Fibroblast of skin of right quadriceps (primary cell): Measurements from ENCODE around the gene PTGES3L.

ENCODE experiments used
- DNase-seq: peaks from one replicate; pipeline ENCODE4 v3.0.0-alpha.2; 2013

PTGES3L gene

GRCh38 chr17:42979511-42980273 is at the start of gene PTGES3L:
Gene PTGES3L (minus strand): TSS chr17:42980080. CDS start chr17:42980053, 27 bp downstream.
- peak; percentile 64 for DNase-seq

DNA sequence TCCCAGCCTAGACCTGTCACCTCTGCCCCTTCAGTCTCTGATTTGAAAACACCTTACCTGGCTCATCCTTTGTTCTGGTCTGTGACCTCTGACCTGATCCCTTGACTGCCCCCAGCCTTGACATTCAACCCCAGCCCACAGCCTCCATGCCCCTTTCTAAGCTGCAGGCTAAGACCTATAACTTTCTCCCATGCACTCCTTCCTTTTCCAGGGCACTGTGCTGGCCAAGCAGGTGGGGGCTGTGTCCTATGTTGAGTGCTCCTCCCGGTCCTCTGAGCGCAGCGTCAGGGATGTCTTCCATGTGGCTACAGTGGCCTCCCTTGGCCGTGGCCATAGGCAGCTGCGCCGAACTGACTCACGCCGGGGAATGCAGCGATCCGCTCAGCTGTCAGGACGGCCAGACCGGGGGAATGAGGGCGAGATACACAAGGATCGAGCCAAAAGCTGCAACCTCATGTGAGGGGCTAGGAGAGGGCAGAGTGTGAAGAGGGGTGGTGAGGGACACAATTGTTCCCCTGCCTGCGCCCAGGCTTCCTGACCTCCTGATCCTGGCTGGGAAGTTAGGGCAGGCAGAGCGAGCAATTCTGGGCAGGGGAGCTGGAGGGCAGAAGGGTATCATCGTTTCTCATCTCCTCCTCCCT is 48.5 kb upstream of the PTGES3L start:
- DNase-seq: no peak

DNA sequence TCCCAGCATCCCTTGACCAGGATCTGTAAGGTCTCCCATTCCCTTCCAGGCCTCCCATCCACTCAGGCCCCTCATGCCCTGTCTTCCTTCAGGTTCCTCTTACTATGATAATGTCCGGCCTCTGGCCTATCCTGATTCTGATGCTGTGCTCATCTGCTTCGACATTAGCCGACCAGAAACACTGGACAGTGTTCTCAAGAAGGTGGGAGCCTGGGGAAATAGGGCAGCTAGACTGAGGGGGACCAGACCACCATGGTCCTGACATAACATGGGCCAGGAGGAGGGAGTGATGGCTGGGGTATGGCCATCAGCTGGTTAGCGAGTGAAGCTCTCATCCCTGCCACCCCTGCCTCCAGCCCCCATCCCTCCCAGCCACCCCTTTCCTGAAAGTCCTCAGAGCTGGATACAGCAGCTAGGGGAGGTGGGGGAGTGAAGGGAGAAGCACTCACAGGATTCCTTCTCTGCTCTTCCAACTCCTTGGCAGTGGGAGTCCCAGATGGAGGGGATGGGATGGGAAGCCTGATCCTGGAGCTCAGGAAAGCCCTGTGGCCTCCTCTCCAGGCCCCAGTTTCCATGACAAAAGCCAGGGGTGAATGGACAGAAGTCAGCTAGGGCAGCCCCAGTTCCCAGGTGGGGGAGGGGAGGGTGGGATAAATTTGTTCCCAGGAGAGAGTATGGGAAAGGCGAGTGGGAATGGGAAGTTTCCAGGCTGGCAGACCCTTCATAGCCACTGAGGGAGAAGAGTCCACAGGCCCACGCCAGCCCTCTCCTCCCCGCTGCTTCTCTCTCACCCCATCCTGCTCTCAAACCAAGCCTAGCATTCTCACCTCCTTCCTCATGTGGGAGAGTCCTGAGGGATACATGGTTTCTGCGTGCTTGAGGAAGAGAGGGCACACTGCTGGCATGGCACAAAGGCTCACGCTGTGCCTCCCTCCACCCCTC is 47.5 kb upstream of the PTGES3L start:
- no peak for DNase-seq

DNA sequence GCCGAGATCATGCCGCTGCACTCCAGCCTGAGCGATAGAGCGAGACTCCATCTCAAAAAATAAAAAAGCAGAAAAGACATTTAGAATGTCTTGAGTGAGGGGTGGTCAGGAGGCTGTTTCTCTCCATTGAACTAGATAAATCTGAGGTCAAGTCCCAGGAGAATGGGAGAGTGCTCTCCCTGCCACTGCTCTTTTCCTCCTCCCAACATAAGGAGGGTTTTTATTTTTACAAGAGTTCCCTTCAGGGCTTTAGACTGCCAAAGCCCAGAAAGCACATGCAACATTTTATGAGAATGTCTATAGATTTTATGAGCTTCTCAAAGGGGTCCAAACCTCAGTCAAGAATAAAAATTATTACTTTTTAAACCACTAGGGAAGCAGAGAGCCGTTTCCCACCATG is 46.7 kb upstream of the PTGES3L start:
- DNase-seq: no peak

DNA sequence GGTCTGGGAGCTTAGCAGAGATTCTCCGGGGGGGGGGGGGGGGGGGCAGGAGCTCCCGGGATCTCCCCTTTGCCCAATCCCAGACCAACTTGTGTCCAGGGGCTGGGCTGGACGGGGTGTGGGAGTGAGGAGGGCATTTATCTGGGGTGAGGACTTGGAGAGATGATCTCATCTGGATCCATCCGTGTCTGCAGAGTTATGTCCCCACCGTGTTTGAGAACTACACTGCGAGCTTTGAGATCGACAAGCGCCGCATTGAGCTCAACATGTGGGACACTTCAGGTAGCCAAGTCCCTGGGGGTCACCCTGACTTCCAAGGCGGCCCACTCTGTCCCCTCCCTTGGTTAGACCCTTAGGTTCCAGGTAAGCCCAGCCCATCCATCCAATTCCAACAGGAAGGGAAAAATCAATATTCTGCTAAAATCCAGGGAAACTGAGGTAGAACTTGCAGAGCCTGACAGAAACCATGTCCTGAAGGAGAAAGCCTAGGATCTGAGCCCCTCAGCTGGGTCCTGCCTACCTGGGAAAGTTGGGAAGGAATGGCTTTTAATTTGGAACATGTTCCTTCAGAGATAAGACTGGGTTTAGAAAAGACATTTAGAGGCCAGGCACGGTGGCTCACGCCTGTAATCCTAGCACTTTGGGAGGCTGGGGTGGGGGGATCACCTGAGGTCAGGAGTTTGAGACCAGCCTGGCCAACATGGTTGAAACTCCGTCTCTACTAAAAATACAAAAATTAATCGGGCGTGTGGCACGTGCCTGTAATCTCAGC is 46.1 kb upstream of the PTGES3L start:
- DNase-seq: no peak

DNA sequence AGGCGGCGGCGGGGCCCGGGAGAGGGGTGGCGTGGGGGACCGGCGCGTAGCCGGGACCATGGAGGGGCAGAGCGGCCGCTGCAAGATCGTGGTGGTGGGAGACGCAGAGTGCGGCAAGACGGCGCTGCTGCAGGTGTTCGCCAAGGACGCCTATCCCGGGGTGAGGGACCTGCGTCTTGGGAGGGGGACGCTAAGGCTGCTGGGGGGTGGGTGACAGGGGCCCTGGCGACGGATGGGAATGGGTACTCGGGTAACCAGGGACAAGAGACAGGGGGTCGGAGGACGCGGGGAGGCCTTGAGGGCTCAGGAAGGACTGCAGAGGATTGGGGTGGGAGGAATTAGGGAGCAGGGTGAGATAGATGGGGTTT is 45.4 kb upstream of the PTGES3L start:
- DNase-seq: no peak

DNA sequence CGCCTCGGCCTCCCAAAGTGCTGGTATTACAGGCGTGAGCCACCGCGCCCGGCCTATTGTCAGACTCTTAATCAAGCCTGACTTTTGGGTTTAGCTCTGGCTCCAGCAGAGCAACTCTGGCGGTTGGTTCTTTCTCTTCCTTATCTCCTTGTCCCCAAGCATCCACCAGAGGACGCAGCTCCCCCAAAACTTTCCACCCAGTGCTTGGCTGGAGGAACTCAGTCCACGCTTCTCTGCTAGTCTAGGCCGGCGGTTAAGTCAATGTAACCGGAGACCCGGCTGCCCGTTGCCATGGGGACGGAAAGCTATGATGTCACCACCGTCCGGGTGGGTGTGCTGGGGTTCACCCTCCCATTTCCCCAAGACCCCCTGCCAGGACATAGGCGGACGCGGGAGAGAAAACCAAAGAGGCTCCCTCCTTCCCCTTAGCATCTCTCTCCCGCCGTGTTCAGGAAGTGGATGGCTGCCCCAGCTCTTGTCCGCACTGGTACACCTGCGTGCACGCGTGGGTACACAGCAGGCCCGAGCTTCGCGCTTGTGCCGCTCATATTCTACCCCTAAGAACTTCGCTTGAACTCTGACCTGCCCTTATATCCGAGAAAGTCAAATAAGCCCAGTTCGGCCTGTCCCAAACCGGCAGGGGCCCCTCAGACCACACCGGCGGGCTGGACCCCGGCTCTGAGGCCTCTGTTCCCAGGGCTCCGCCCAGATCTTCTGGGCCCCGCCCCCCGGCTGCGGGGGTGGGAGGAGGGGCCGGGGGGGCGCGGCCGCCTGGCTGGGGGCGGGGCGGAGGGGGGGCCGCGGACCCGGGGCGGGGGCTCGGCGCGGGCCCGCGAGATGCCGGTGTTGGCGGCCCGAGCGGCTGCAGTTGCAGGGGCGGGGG is 44.8 kb upstream of the PTGES3L start, which contains the start of gene RND2:
Gene RND2 (plus strand): TSS at position 825 of the 883 bp plus-strand sequence. CDS start 117 bp downstream, outside the sequence.
- DNase-seq: peak; percentile 96

DNA sequence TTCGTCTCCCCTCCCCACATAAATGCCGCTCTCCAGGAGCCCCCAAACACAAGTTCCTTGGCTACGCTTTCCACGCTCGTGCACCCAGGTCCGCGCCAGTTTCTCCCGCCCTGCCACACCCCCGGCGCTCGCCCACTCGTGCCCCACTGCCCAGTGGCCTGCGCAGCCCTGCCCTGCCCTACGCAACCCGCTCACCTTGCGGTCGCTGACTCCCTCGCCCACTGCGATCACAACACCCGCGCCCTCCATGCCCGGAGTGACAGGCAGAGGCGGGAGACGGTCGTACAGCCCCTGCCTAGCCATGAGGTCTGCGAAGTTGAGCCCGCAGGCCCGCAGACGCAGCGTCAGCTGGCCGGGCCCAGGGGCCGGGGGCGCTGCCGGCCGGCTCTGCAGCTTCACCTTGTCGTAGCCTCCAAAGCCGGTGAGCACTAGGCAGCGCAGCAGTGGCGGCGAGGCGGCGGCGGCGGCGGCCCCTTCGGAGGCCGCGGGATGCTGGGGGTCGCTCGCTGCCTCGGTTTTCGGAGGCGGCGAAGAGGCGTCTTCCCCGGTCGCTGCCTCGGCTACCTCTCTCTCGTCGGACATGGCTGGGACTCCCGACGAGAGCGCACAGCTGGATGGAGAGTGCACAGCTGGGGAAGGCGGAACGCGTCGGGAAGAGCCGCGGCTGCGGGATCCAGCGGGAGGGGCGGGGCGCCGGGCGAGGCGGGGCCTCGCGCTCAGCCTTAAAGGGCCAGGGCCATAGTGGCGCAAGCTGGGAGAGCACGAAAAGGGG is 42.0 kb upstream of the PTGES3L start, which contains the start of gene VAT1:
Gene VAT1 (minus strand): TSS at position 645 of the 772 bp plus-strand sequence. CDS start 63 bp downstream, at position 582.
- peak; percentile 68 for DNase-seq

- DNase-seq: peak; percentile 62
Observed at GRCh38 chr17:43020789-43021740, 41.2 kb upstream of the PTGES3L start.

GRCh38 chr17:43020030-43020621 is 40.2 kb upstream of the PTGES3L start:
- peak; percentile 32 for DNase-seq

GRCh38 chr17:43019418-43019817 is 39.5 kb upstream of the PTGES3L start:
- no peak for DNase-seq

- no peak for DNase-seq
Observed at GRCh38 chr17:43018932-43019331, 39.1 kb upstream of the PTGES3L start.

DNA sequence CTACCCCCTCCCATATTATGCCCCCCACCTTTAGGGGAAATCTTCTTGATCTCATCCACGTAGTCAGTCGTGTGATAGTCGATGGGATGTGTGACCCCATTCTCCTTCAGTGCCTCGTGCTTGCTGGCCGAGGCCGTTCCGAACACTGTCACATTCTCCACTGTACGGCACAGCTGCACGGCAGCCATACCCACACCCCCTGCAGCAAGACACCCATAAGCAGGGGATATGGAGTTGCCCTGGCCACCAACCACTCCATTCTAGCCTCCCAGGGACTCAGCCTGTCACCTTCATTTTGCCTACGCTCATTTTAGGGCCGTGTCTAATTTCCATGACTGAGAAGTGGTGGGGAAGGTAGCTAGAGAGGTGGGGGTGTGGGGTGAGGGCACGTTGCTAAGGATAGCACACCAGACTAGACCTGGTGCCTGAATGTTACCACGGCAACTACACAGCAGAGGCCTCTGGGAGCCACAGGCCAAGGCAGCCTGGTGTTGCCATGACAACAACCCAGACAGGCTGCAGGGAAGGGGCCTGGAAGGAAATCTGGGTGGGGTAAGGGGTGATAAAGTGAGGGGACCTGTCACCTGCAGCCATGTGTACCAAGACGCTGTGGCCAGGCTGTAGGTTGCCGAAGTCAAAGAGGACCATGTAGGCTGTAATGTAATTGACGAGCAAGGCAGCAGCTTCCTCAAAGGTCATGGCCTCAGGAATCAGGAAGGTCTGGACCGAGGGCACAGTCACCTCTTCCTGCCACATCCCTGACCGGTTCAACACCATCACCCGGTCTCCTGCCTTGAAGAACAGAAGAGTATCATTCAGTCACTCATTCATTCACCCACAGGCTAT is 38.4 kb upstream of the PTGES3L start:
- no peak for DNase-seq

DNA sequence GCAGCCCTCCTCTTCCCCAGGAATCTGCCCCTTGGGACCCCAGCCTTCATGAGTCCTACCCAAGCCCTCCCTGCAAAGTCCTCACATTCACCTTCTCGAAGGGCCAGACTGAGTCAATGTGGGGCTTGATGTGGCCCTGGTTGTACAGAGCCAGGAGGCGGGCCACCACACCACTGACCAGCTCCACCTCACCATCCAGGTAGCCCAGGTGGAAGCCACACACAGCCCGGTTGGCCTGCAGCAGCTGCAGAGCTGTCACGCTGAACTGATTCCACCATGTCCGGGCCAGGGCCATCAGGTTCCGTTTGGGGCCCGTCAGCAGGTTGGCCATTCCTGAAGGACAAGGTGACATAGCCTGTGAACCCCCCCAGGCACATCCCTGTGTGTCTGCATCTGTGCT is 36.3 kb upstream of the PTGES3L start:
- DNase-seq: no peak

GRCh38 chr17:43015579-43015978 is 35.7 kb upstream of the PTGES3L start:
- no peak for DNase-seq

DNA sequence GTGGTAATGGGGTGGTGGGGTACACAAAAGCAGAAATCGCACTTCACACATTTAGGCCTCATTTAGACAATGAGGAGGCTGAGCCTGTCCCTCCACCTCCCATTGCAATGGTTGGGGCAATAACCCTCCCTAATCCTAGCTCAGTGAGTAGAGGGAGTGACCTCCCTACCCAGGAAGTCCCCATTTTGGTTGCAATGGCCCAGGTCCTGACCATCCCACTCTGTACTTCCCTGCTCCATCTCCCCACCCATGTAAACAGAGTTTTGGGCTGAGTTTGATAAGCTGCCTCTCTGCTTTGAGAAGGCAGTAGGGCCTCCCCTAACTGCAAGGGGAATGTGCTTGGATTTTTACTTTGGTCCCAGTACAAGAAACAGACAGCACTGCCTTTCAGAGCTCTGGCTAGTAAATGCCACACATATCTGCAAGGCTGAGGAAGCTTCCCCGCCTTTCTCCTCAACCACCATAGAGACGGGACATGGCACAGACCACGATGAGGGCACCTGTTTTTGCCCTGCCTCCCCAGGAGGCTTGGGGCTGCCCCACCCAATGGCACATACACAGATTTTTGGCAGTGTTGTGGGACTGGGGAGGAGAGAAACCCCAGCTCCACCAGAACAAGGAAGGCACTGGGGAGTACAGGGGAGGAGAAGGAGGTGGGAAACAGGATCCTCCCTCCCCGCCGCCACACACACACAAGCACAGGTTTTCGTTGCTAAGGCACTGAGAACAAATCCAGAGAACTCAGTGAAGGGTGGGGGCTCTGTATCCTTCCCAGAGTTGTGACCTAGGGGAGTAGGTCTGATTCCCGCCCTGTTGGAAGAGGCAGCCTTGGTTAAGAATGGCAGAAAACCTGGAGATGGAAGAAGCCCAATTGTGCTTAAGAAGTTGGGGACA is 35.0 kb upstream of the PTGES3L start:
- DNase-seq: no peak
